NCI-H2196 treated with DMSO at 0.1 percent for 48 hours (cell line): ENCODE results near the gene TMEM176B.
A peak's percentile ranks its signal among the peaks of the same experiment; 100 is the strongest.

Experiments used
- DNase-seq: peaks from one replicate; lab custom pipeline; 2025; ENCODE audit not compliant: unreplicated experiment; lab: John Stamatoyannopoulos, UW

Gene TMEM176B

DNA sequence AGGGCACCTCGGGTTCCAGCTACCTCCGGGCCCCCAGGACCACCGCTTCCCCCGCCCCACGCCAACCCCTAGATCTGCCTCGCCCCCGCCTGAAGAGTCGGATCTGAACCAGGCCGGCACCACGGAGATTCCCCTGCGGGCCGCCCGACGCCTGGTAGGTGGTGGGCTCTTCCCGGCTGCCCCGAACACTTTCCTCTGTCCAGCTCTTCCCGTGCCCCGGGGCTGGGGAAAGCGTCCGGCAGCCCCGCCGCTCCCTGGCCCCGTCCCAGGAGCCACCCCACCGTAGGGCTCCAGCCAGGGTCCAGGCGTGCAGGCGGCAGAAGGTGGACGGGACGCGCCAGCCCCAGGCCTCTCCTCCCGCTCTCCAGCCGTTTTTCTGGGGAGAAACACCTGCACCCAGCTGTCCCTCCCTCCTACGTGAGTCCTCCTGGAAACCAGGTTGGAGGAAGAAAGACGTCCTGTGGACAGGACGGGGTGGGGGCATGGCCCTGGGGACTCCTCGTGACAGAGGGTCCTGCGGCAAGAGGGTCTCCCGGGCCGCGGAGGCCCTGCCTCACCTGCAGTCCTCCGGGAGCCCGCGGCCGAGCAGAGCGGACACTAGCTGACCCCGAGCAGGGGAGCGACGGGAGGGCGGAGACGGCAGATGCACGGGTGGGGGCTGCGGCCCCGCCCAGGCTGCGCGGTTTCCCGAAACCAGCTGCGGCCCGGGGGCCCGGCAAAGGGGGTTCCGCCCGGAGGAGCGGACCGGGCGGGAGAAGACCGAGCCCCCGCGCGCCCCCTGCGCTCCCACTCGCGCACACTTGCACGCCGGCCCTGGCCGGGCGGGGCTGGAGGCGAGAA is at the start of gene TMEM176B:
Gene TMEM176B, minus strand, starts transcription at position 624 of the 840 bp plus-strand sequence. CDS start 3,795 bp downstream, outside the sequence.
- DNase-seq: no peak

DNA sequence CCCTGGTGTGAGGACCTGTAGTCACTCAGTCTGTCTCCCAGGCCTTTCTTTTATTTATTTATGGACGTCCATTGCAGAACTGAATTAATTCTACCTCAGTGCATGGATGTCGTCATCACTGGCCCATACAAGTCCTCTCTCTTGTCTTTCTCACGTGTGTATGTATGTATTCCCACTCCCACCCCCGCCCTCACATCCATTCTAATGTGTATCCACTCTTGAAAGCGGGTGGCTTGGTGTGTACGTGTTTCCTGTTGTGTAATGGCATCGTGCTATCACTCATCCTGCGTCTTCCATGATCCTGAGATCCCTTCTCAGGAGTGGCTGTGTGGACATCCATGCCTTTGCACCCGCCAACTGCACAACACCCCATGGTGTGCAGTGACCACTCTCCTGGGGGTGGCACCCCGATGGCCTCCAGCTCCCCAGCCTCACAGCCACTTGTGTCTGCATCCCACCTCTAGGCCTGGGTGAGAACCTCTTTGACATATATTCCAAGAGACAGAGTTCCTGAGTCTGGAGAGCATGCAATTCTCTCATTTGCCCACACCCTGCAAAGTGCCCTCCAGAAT is 49.1 kb upstream of the TMEM176B start:
- DNase-seq: no peak

- DNase-seq: no peak
These were observed 48.5 kb upstream of the TMEM176B start for GRCh38 chr7:150848561-150849115.

DNA sequence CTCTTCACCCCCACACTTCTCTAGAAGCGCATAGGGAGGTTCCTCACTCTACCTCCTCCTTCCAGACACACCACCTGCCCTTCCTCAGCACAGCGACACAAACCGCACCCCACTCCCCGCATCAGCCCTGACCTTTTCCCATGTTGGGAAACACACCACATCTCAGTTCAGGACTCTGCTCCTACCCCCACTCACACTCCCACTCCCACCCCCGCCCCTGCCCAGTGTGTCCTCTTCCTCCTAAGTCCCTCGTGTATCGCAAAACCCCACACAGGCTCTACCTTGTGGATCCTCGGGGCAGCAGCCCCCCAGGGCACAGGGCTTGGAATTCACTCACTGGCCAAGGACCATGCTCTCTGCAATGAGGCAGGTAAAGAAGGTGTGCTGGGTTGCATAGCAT is 47.9 kb upstream of the TMEM176B start:
- no peak for DNase-seq

DNA sequence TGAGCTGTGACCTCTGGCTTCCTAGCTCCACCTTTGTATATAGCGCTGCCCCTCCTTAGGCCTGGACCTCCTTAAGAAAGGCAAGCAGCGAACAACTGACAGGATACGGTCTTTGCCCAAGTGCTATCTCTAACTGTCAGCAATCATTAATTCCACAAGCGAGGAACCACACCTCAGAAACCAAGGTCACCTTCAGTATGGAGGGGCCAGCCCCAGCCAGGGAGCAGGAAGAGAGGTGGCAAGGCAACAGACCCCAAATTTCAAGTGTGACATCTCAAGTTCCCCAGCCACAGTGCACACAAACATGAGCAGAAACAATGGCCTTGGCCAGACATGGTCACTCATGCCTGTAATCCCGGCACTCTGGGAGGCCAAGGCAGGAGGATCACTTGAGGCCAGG is 47.4 kb upstream of the TMEM176B start:
- no peak for DNase-seq

GRCh38 chr7:150846291-150847115 is 46.3 kb upstream of the TMEM176B start:
- DNase-seq: no peak

- DNase-seq: no peak
These were observed 45.3 kb upstream of the TMEM176B start for GRCh38 chr7:150845421-150845861.

DNA sequence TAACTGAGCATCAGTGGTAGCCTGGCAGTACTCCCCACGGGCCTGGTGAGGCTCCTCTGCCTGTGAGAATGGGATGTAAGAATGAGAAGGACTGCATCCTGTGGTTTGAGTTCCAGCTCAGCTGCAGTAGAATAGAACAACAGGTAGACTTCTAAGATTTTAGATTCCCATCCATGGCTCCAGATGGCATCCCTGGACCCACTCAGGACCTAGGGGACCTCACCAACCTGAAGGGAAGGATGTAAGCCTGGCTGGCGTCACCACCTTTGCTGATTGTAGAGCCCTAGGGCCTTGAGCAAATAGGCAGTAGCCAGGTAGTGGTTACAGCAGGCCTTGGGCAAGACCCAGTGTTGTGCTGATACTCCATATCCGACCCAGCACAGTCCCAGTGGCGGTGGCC is 42.6 kb upstream of the TMEM176B start:
- no peak for DNase-seq

DNA sequence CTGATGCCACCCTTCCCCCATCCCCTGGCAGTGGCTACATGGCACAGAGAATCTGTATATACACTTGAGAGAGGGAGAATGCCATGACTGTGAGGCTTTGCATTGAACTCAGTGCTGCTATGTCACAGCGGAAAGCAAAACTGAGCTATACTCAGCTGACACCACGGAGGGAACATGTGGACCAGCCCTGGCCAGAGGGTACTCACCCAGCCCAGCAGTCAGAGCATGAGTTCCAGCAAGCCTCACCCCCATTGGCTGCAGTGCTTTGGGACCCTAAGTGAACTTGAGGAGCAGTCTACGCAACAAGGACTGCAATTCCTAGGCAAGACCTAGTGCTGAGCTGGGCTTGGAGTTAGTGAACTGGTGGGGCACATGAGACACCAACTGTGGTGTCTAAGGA is 41.9 kb upstream of the TMEM176B start:
- DNase-seq: no peak

DNA sequence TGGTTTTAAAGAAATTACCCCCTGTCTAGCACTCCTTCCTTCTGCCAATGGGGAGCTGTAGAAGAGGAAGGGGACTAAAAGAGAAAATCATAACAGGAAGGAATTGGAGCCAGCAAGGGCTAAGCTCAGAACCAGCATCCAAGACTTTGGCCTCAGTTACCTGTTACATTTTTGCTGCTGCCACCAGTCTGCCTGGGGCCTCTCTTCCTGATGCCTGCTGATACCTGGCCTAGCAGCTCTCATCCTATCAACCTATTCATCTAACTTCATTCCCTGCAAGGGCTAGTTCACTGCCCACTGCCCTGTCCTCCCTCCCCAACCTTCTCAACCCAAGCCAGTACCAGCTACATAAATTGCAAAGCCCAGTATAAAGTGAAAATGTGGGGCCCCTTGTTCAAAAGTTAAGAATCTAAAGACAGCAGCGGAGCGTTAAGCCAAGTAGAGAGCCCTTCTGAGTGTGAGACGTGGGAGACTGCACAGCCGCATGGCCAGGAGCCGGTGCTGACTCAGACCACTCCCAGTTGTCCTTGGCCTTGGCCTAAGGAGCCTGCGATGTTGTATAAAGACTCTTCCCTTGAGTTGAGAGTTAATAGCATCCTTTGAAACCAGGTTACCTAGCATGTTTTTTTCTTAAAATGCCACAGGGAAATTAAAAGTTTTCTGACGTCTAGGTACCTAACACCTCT is 38.9 kb upstream of the TMEM176B start:
- no peak for DNase-seq

DNA sequence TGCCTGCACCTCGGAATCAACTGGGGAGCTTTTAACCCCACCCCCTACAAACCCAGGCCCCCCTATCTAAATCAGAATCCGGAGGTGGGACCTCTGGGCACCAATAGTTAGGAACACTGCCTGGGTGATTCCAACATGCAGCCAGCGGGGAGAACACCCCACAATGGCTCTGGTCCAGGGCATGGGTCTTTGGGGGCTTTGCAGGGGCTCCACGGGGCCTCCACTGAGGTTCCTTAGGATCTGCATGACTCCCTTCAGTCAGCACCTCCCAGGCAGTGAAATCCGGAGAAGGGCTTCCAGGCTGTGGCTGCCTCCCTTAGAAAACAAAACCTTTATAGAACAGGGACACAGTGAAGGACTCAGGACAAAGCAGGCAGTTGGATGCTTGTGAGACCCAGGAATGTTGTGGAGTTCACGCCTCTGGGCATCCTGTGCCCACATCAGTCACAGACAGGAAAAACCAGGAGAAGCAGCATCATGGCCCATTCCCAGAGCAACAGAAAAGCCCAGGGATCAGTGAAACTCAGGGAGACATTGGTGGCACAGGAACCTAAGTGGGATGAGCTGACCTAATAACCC is 35.6 kb upstream of the TMEM176B start:
- no peak for DNase-seq

DNA sequence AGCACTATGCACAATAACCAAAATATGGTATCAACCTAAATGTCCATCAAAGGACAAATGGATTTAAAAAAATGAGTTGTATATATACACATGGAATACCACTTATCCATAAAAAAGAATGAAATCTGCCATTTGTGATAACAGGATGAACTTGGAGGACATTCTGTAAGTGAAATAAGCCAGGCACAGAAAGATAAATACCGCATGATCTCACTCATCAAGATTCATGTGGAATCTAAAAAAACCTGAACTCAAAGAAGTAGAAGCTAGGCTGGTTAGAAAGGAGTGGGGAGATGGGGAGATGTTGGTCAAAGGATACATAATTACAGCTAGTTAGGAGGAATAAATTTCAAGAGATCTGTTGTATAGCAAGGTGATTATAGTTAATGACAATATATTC is 34.9 kb upstream of the TMEM176B start:
- no peak for DNase-seq

DNA sequence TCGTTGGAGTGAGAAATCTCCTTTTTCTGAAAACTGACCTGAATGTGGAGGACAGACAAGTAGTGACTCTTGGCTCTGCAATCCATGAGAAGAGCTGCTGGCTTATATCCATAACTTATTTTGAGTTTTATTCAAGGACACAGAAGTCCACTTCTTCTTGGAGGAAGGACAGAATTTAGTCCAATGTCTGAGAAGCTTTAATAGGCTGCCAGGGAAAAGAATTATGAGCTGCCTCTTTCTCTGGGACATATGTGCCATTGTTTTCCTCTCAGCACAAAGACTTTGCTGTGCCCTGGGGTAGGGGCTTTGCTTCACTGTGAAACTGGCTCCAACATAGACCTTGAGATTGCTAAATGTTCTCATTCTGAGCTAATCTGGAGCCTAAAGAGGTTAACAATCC is 31.7 kb upstream of the TMEM176B start:
- no peak for DNase-seq

- DNase-seq: peak; percentile 36
These were observed 30.8 kb upstream of the TMEM176B start for GRCh38 chr7:150830937-150831336.

DNA sequence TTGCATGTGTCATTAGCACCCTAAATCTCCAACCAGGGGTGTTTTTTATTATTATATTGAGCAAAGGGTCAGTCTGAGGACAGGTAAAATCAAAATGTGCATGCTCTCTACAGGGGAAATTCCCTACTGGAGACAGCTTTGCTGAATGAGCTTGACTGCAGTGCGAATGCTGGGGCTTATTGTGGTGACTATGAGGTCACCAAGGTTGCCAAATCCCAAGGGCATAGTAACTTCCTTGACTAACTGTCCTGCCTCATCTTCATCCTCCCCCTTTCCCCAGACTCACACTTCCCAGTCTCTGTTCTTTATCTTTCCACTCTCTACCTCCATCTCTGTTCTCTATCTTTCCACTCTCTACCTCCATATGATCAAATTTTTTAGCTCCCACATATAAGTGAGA is 29.3 kb upstream of the TMEM176B start:
- DNase-seq: no peak

GRCh38 chr7:150828384-150828783 is 28.2 kb upstream of the TMEM176B start:
- DNase-seq: no peak

DNA sequence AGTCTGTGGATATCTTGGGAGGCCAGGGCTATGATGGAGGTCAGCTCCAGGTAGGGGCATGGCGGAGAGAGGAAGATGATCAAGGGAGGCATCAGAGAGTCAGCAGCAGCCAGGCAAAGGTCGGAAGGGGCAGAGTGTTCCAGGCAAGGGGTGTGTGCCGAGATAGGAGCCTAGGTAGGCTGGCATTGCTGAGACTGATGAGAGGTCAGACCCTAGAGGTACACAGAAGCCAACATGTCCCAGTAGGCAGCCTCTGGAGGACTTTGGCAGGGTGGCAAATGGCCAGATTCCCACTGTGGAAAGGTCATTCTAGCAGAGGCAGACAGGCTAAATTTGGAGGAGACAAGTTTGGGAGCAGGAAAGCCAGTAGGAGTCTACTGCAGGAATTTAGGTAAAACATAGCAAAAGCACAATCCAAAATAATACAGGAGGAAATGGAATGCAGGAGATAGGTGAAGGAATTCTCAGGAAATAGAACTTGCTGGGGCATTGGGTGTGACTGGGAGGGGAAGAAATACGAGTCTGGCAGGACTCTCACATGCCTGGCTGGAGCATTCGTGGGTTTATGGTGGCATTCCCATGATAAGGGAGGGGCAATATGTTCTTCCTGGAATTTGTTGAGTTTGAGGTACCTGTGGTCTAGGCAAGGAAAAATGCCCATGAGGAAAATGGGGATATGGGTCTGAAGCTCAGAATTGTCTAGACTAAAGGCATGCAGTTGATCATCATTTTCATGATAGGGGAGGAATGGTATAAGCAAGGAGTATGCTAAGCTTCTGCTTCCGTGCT is 26.1 kb upstream of the TMEM176B start:
- DNase-seq: no peak

DNA sequence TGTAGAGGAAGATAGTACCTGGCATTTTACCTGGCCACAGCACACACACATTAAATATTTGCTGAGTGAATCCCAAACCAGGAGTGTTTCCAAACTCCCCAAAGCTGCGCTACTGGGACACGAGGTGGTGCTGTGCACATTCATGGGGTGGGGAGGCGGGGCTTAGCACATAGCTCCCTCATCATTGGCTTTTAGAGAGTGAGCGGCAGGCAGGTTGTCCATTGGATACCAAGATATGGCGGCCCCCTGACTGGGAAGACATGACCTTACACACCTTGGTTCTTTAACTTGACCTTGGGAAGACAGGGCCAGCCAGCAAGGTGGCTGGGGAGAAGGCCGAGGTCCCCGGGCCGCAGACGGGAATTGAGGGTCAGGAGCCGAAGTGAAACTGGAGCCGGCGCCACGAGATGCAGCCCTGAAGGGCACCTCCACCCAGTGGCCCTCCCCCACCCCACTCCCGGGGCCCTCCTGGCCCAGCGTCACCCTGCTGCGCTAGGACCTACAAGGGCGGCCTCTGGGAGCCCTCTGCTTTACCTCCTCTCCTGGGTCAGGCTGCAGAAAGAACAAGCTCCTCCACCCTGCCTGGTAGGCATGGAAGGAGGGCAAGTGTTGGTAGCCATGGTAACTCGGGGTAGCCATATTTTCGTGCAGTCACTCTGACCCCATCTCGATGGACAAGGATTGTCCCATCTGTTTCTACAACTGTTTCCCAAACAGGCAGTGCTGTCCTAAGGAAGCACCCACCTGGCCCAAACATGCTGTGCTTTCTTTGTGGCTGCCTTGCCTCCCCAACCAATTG is 24.4 kb upstream of the TMEM176B start:
- DNase-seq: no peak
